Middle frontal gyrus (tissue), 1 donor: ENCODE results near the gene PCDHGC3.
A peak's percentile ranks its signal among the peaks of the same experiment; 100 is the strongest.

ENCODE experiments used
- DNase-seq: peaks from one replicate; pipeline ENCODE4 v3.0.0-alpha.2; 2015; ENCODE audit warnings: low spot score; ENCODE audit errors: extremely low spot score

PCDHGC3 gene

GRCh38 chr5:141521244-141521781 lies 45.5 kb downstream of the PCDHGC3 start:
- DNase-seq: peak; percentile 68

- DNase-seq: no peak
These were observed 46.5 kb downstream of the PCDHGC3 start for GRCh38 chr5:141522301-141522700.

- no peak for DNase-seq
These were observed 48.2 kb downstream of the PCDHGC3 start for GRCh38 chr5:141523991-141524390.

- peak; percentile 83 for DNase-seq
These were observed 49.1 kb downstream of the PCDHGC3 start for GRCh38 chr5:141524604-141525597.

GRCh38 chr5:141525653-141526052 lies 49.9 kb downstream of the PCDHGC3 start:
- DNase-seq: no peak

- DNase-seq: no peak
These were observed 51.7 kb downstream of the PCDHGC3 start for GRCh38 chr5:141527426-141527825.
